ENCODE results near the gene VWA5B1. TPM values are rescaled to one million over a fixed set of nuclear protein-coding genes. Genes with fewer than 3 reads are reported as not detected.

VWA5B1 gene
- total RNA-seq, 1 donor from 2014 or later, result not detected

DNA sequence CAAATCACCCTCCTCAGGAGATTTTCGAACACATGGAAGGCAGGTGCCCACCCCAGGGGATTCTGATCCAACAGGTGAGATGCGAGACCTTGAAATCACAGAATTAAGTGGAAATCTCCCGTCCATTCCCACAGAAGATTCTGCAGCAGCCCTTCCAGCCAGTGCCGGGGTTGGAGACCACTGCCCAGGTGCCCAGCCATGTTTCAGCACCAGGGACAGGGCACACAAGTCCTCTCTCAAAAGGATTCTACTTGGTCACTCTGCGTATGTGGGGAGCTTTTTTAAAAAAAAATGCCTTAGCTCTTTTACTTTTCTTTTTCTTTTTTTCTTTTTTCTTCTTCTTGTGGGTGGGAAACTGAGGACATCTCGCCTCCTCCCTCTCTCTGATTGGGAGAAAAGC, 80.7 kb downstream of the VWA5B1 start:
- intact Hi-C loops (cut with DNase I), result no loop called here
- Histone ChIP-seq H3K4me3 (no peak overlapping the region), H3K36me3 (no peaks in the 10 kb centered on the region), H3K9me3 (no peaks in the 10 kb centered on the region), H3K27ac (no peak overlapping the region), H3K27me3 (no peaks in the 10 kb centered on the region), H3K4me1 (no peaks in the 10 kb centered on the region)
- DNase-seq (ENCODE audit: low spot score in 2 of 2), result no peak
- TF ChIP-seq CTCF (IDR thresholded peaks at IDR 0.05), result no peak

DNA sequence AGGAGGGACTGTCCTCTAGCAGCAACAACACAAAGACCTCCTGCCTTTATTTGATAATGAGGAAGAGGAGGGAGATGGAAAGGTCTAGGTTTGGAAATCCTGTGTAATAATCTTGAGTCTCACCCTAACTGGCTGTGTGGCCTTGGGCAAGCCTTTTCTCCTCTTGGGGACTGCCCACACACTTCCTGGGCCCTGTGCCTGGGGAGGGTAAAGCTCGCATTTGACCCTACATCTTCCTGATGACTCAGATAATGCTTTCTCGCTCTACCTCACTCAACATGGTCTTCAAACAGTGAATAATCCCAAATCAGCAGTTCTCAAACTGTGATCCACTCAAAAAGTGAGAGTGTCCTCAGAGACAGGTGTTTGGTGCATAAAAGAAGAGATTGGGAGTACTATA, 81.2 kb downstream of the VWA5B1 start:
- intact Hi-C loops (cut with DNase I), result no loop called here
- DNase-seq (ENCODE audit: low spot score in 2 of 2), result no peak
- H3K36me3 ChIP-seq, result no peaks in the 10 kb centered on the region
- H3K27ac ChIP-seq, result no peak overlapping the region
- H3K4me3 ChIP-seq, result no peak overlapping the region
- no peaks in the 10 kb centered on the region for H3K4me1 ChIP-seq
- H3K27me3 ChIP-seq, result no peaks in the 10 kb centered on the region
- no peaks in the 10 kb centered on the region for H3K9me3 ChIP-seq
- TF ChIP-seq CTCF (IDR thresholded peaks at IDR 0.05), result no peak

GRCh38 chr1:20372676-20373075, 82.0 kb downstream of the VWA5B1 start:
- H3K4me1 ChIP-seq, result no peaks in the 10 kb centered on the region
- H3K4me3 ChIP-seq, result no peak overlapping the region
- intact Hi-C loops (cut with DNase I), result no loop called here
- DNase-seq (ENCODE audit: low spot score in 2 of 2), result no peak
- no peaks in the 10 kb centered on the region for H3K27me3 ChIP-seq
- H3K9me3 ChIP-seq, result no peaks in the 10 kb centered on the region
- no peak overlapping the region for H3K27ac ChIP-seq
- H3K36me3 ChIP-seq, result no peaks in the 10 kb centered on the region
- no peak for TF ChIP-seq CTCF (IDR thresholded peaks at IDR 0.05)

- H3K4me3 ChIP-seq, result no peak overlapping the region
- no peaks in the 10 kb centered on the region for H3K27me3 ChIP-seq
- H3K27ac ChIP-seq, result no peak overlapping the region
- no peak for DNase-seq (ENCODE audit: low spot score in 2 of 2)
- intact Hi-C loops (cut with DNase I), result no loop called here
- H3K9me3 ChIP-seq, result no peaks in the 10 kb centered on the region
- H3K4me1 ChIP-seq, result no peaks in the 10 kb centered on the region
- H3K36me3 ChIP-seq, result no peaks in the 10 kb centered on the region
- TF ChIP-seq CTCF (IDR thresholded peaks at IDR 0.05), result no peak
Observed at GRCh38 chr1:20373286-20373685, 82.6 kb downstream of the VWA5B1 start.

DNA sequence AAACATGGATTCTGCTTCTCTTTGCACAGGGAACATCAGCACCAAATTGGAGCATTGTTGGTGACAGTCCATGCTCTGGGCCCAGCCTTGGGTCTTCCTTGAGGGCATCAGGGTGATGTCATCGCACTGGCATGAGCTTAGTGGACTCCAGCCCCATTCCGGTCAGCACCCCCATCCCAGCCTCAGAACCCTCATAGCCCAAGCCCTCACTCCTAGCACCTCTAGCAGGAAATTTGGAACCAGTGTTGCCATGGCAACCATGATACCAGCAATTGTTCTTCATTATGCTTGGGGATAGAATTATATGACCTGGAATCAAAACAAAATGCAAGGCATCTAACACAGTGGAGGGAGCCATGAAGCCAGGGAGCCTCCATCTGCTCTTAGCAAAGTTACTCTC, 83.1 kb downstream of the VWA5B1 start:
- no peak overlapping the region for H3K4me3 ChIP-seq
- H3K9me3 ChIP-seq, result no peaks in the 10 kb centered on the region
- intact Hi-C loops (cut with DNase I), result no loop called here
- no peaks in the 10 kb centered on the region for H3K36me3 ChIP-seq
- no peaks in the 10 kb centered on the region for H3K27me3 ChIP-seq
- TF ChIP-seq CTCF (IDR thresholded peaks at IDR 0.05), result no peak
- no peak for DNase-seq (ENCODE audit: low spot score in 2 of 2)
- no peaks in the 10 kb centered on the region for H3K4me1 ChIP-seq
- no peak overlapping the region for H3K27ac ChIP-seq

- DNase-seq (ENCODE audit: low spot score in 2 of 2), result no peak
- no peak for TF ChIP-seq CTCF (IDR thresholded peaks at IDR 0.05)
- no peak overlapping the region for H3K27ac ChIP-seq
- no peaks in the 10 kb centered on the region for H3K36me3 ChIP-seq
- H3K27me3 ChIP-seq, result no peaks in the 10 kb centered on the region
- intact Hi-C loops (cut with DNase I), result no loop called here
- no peaks in the 10 kb centered on the region for H3K4me1 ChIP-seq
- no peak overlapping the region for H3K4me3 ChIP-seq
- H3K9me3 ChIP-seq, result no peaks in the 10 kb centered on the region
Observed at GRCh38 chr1:20375563-20375962, 84.9 kb downstream of the VWA5B1 start.

All from ascending aorta (tissue), 2 donors.